ENCODE results near the gene OR10K2.
"Not testable (repeated sequence)": the region's sequence is repeated elsewhere in the genome, so short reads cannot be mapped to it uniquely, and the experiment has no call there.

Gene OR10K2, protein sequence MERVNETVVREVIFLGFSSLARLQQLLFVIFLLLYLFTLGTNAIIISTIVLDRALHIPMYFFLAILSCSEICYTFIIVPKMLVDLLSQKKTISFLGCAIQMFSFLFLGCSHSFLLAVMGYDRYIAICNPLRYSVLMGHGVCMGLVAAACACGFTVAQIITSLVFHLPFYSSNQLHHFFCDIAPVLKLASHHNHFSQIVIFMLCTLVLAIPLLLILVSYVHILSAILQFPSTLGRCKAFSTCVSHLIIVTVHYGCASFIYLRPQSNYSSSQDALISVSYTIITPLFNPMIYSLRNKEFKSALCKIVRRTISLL

DNA sequence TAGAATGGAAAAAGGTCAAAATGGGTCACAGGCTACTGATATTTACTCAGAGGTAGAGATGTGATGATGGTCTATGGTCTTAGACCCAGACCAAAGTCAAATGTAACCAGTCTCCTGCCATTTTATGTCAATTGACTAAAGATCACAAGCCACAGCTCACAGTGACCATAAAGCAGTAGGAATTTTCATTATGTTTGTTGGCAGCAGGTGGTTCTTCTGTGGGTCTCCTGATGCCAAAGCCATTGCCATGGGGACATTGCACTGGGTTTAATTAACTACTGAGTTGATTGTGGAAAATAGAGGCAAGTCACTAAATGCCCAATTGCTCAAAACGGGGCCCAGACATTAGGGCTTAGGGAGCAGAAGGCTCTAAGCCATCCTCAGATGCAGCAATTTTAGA lies at the start of gene OR10K2:
OR10K2 (minus strand) TSS at position 101 of the 400 bp plus-strand sequence. CDS start 5,371 bp downstream, outside the sequence.
- no peaks in the 10 kb centered on the region for H3K4me1 Mint-ChIP-seq (ENCODE audit: low read depth)
- H3K9me3 Mint-ChIP-seq = peaks cover 4% of the 10 kb centered on the region
- no peak within 1 kb of the TSS for H3K4me3 Mint-ChIP-seq
- H3K27me3 Mint-ChIP-seq (ENCODE audit: low read depth) = no peaks in the 10 kb centered on the region
- no peaks in the 10 kb centered on the region for H3K36me3 Mint-ChIP-seq (ENCODE audit: low read depth)
- H3K27ac Mint-ChIP-seq = no peak within 1 kb of the TSS

DNA sequence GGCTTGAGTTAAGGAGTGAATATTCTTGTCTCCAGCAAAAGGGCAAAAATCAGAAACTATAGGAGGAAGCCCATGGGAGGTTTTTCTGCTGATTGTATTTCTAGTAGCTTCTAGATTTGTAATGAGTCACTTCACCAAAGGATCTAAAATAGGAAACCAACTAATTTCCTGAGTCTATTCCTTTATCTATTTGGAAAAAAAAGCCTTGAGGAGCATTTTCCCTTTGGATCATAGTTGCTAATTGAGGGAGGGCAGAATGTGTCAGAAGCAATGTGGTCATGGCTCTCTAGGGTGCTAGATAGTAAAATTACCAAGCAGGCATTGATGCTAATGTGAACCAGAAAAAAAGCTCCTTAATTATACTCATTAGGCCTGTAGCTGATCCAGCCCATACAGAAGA lies 45.9 kb upstream of the OR10K2 start, which contains the start of gene OR10R2:
OR10R2 (plus strand) TSS at position 301 of the 400 bp plus-strand sequence. CDS start 106 bp downstream, outside the sequence.
- Mint-ChIP-seq H3K36me3 (ENCODE audit: low read depth) (no peaks in the 10 kb centered on the region), H3K27ac (no peak within 1 kb of the TSS), H3K4me3 (no peak within 1 kb of the TSS), H3K9me3 (no peaks in the 10 kb centered on the region), H3K4me1 (ENCODE audit: low read depth) (no peaks in the 10 kb centered on the region), H3K27me3 (ENCODE audit: low read depth) (peaks cover 3% of the 10 kb centered on the region)

DNA sequence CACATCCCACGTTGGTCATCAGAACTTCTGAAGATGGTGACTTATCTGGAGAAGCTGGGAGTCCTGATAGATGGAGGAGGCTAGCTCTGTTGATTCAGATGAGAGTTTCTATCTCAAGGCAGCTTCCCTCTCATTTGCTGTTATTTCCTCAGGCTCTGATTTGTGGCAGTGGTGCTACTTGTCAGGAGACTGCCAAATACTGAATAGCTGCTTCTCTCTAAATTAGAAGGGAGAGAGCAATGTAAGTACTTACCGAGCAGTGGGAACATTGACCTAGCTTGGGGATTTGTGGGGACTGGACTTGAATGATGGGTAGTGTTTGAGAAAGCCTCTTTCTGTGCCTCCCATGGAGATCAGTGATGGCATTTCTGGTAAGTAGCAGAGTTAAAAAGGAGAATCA lies 35.5 kb upstream of the OR10K2 start, which contains the start of gene OR10K1:
OR10K1 (plus strand) TSS at position 301 of the 400 bp plus-strand sequence. CDS start 3,728 bp downstream, outside the sequence.
- H3K4me1 Mint-ChIP-seq (ENCODE audit: low read depth) = no peaks in the 10 kb centered on the region
- no peaks in the 10 kb centered on the region for H3K36me3 Mint-ChIP-seq (ENCODE audit: low read depth)
- H3K27ac Mint-ChIP-seq = no peak within 1 kb of the TSS
- H3K4me3 Mint-ChIP-seq = no peak within 1 kb of the TSS
- peaks cover 8% of the 10 kb centered on the region for H3K27me3 Mint-ChIP-seq (ENCODE audit: low read depth)
- H3K9me3 Mint-ChIP-seq = no peaks in the 10 kb centered on the region

DNA sequence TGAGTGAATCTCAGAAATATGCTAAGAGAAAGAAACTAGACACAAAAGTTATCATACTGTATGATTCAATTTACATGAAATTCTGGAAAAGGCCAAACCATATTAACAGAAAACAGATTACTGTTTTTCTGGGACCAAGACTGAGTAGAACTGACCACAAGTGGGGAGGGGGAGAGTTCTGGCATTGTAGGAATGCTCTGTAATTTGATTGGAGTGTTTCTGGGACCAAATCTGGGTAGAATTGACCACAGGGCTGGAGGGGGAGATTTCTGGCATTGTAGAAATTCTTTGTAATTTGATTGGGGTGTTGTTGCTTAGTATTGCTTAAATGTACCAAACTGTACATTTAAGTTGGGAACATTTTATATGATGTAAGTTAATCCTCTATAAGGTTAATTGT lies 32.2 kb upstream of the OR10K2 start:
- Mint-ChIP-seq H3K9me3 (no peaks in the 10 kb centered on the region), H3K4me3 (no peak overlapping the region), H3K4me1 (ENCODE audit: low read depth) (no peaks in the 10 kb centered on the region), H3K27ac (no peak overlapping the region), H3K27me3 (ENCODE audit: low read depth) (peaks cover 3% of the 10 kb centered on the region), H3K36me3 (ENCODE audit: low read depth) (no peaks in the 10 kb centered on the region)

DNA sequence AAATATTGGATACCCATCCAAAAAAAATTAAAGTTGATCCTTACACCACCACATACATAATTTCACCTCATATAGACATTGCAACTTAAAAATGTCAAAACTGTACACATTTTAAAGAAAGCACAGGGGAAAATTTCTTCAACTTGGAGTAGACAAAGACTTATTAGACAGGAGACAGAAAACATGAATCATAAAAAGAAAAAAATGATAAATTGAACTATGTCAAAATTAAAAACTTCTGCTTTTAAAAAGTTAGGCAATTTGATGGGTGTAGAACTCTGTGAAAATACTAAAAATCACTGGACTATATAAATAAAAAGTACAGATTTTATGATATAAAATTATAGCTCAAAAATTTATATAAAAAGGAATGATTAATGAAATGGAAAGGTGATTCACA lies 31.2 kb upstream of the OR10K2 start:
- Mint-ChIP-seq H3K27ac (no peak overlapping the region), H3K9me3 (no peaks in the 10 kb centered on the region), H3K4me1 (ENCODE audit: low read depth) (no peaks in the 10 kb centered on the region), H3K4me3 (no peak overlapping the region), H3K27me3 (ENCODE audit: low read depth) (peaks cover 3% of the 10 kb centered on the region), H3K36me3 (ENCODE audit: low read depth) (no peaks in the 10 kb centered on the region)

DNA sequence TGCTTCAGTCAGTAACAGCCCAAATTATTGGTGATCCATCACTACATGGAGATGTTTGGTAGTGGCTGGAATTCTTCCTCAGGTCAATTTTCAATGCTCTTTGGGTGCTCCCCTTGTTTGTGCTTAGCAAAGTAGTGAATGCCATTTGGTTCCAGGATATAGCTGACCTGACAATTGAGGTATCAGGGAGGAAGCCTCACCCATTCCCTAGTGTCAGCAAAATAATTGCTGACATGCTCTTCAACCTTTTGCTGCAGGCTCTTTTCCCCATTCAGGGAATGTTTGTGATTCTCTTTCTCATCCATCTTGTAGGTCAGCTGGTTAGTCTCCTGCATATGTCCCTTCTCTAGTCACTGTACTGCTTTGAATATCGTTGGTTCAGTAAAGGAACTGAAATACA lies 28.5 kb upstream of the OR10K2 start:
- Mint-ChIP-seq H3K27me3 (ENCODE audit: low read depth) (peaks cover 8% of the 10 kb centered on the region), H3K4me1 (ENCODE audit: low read depth) (no peaks in the 10 kb centered on the region), H3K36me3 (ENCODE audit: low read depth) (no peaks in the 10 kb centered on the region), H3K27ac (no peak overlapping the region), H3K4me3 (no peak overlapping the region), H3K9me3 (peaks cover 4% of the 10 kb centered on the region)

DNA sequence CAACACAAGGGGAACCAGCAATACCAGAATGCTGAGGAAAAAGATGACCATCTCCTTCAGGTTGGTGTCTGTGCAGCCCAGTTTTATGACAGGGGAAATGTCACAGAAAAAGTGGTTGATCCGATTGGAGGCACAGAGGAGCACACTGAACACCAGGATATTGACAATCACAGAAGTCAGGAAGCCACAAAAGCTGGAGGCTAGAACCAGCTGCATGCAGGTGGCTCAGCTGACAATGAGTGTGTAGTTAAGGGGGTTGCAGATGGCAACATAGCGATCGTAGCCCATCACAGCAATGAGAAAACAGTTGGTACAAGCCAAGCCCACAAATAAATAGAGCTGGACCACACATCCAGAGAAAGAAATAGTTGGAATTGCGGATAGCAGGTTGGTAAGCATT lies 19.3 kb upstream of the OR10K2 start:
- Mint-ChIP-seq H3K36me3 (ENCODE audit: low read depth) (no peaks in the 10 kb centered on the region), H3K9me3 (no peaks in the 10 kb centered on the region), H3K4me1 (ENCODE audit: low read depth) (no peaks in the 10 kb centered on the region), H3K4me3 (no peak overlapping the region), H3K27ac (no peak overlapping the region), H3K27me3 (ENCODE audit: low read depth) (no peaks in the 10 kb centered on the region)

DNA sequence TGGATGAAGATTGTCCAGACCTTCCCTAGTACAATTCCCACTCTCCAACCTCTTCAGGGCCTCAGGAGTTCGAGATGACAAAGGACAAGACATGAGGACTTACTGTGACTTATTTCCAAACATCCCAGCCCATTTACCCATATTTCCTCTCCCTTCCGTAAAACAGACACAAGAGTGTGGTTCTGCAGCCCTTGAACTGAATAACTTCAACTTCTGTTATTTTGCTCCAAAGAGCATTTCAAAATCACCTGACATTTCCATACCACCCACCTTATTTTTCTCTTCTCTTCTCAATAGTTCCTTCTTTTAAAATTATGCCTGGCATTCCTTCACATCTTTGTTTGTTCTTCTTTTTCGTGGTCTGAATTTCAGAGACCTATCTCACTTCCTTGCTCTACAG lies 8.7 kb upstream of the OR10K2 start:
- Mint-ChIP-seq H3K27me3 (ENCODE audit: low read depth) (no peaks in the 10 kb centered on the region), H3K27ac (no peak overlapping the region)

DNA sequence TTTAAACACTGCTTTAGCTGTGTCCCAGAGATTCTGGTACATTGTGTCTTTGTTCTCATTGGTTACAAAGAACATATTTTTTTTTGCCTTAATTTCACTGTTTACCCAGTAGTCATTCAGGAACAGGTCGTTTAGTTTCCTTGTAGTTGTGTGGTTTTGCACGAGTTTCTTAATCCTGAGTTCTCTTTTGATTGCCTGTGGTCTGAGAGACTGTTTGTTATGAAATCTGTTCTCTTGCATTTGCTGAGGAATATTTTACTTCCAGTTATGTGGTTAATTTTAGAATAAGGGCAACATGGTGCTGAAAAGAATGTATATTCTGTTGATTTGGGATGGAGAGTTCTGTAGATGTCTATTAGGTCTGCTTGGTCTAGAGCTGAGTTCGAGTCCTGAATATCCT lies 4.1 kb upstream of the OR10K2 start:
- H3K9me3 Mint-ChIP-seq; H3K4me1 Mint-ChIP-seq (ENCODE audit: low read depth); H3K27ac Mint-ChIP-seq; H3K36me3 Mint-ChIP-seq (ENCODE audit: low read depth); H3K27me3 Mint-ChIP-seq (ENCODE audit: low read depth); H3K4me3 Mint-ChIP-seq: not testable (repeated sequence)

More for the DNA sequence above, 8.7 kb upstream of the OR10K2 start:
- Mint-ChIP-seq H3K4me3 (no peak overlapping the region), H3K9me3 (peaks cover 8% of the 10 kb centered on the region), H3K36me3 (ENCODE audit: low read depth) (no peaks in the 10 kb centered on the region), H3K4me1 (ENCODE audit: low read depth) (no peaks in the 10 kb centered on the region)

DNA sequence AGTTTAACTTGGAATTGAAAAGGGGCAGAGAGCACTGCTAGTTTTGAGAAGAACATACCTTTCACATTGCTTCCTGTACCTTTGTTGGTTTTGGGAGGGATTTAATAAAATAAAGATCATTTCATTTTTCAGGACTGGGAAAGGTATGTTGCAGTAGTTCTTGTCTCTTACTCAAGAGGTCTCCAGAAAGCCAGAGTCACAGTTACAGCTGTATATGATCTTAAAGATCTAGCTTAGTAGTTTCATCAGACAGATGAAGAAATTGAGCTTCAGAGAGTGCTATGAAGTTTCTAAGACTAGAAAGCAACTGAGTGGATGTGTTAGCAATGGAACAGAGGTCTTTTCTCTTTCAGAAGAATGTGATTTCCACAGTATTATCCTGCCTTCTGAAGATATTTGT lies 1.0 kb downstream of the OR10K2 start:
- H3K9me3 Mint-ChIP-seq = peaks cover 3% of the 10 kb centered on the region

DNA sequence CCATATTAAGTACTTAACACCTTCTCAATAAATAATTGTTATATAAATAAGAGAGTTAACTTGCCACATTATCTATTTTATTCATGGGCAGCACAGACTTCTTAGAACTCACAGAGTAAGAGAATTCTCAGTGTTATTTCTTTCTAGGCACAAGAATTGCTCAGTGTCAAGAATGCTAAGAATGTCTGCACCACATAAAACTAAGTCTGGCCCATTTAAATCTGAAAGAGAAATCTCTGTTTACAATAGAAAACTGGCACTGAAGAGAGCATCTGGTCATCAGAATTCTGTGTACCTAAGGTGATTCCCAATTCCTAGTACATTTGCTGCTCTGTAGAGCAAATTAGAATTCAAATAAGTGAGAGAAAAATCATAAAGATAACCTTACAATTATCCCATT lies 3.8 kb downstream of the OR10K2 start:
- Mint-ChIP-seq H3K4me1 (ENCODE audit: low read depth) (no peaks in the 10 kb centered on the region), H3K27me3 (ENCODE audit: low read depth) (no peaks in the 10 kb centered on the region), H3K9me3 (no peaks in the 10 kb centered on the region), H3K27ac (no peak overlapping the region), H3K4me3 (no peak overlapping the region), H3K36me3 (ENCODE audit: low read depth) (no peaks in the 10 kb centered on the region)

More for the DNA sequence above, 1.0 kb downstream of the OR10K2 start:
- no peaks in the 10 kb centered on the region for H3K4me1 Mint-ChIP-seq (ENCODE audit: low read depth)
- no peaks in the 10 kb centered on the region for H3K27me3 Mint-ChIP-seq (ENCODE audit: low read depth)
- no peaks in the 10 kb centered on the region for H3K36me3 Mint-ChIP-seq (ENCODE audit: low read depth)
- H3K27ac Mint-ChIP-seq = no peak overlapping the region
- H3K4me3 Mint-ChIP-seq = no peak overlapping the region

DNA sequence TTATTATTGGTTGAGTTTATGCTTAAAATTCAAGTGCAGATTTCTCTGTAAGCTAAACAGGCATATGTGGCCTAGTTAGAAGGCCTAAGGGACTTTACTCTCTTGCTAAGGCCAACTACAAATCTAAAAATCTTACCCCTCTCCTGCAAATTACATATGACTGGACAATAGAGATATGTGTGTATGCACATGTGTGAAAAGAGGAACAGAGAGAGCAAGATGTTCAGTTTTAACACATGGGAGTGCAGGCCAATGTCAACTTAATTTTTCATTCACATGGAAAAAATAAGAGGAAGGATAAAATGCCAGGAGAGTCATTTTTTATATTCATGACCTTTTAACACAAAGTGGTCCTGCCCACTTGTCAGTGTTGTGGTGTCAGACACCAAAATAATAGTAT lies 8.5 kb downstream of the OR10K2 start:
- no peaks in the 10 kb centered on the region for H3K36me3 Mint-ChIP-seq (ENCODE audit: low read depth)
- no peaks in the 10 kb centered on the region for H3K4me1 Mint-ChIP-seq (ENCODE audit: low read depth)
- no peak overlapping the region for H3K4me3 Mint-ChIP-seq
- no peak overlapping the region for H3K27ac Mint-ChIP-seq
- H3K9me3 Mint-ChIP-seq = no peaks in the 10 kb centered on the region
- H3K27me3 Mint-ChIP-seq (ENCODE audit: low read depth) = no peaks in the 10 kb centered on the region

DNA sequence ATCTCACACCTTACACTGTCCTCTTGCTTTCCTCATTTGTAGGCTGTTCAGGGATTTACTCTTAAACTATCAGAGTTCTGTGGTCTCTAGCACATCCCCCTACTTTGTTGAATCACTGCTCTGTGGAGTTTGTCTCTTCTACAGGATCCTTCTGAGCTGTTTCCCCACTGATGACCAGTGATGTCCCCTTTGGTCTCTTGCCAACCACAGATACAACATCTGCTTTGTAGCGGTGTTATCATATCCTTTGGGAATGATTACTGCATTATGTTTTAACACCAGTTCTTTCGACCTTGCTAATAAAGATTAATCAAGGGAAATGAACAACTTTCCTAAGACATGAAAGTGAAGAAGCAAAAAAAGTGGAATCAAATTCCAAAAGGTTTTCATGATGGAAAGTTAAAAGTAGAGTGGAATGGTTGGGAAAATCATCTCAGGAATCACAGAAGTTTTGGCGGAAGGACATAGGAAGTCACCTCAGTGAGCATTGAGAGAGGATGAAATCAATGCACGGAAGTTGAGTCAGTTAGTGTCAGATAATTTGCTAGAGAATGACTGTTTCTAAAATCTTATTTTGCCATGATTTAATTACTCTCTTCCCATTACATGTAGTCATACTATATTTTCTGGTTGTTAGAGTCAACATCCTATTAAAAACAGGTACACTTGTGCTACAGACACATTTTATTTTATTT lies 11.2 kb downstream of the OR10K2 start:
- H3K27ac Mint-ChIP-seq = no peak overlapping the region
- no peak overlapping the region for H3K4me3 Mint-ChIP-seq
- H3K27me3 Mint-ChIP-seq (ENCODE audit: low read depth) = no peaks in the 10 kb centered on the region
- H3K36me3 Mint-ChIP-seq (ENCODE audit: low read depth) = no peaks in the 10 kb centered on the region
- no peaks in the 10 kb centered on the region for H3K9me3 Mint-ChIP-seq
- H3K4me1 Mint-ChIP-seq (ENCODE audit: low read depth) = no peaks in the 10 kb centered on the region

DNA sequence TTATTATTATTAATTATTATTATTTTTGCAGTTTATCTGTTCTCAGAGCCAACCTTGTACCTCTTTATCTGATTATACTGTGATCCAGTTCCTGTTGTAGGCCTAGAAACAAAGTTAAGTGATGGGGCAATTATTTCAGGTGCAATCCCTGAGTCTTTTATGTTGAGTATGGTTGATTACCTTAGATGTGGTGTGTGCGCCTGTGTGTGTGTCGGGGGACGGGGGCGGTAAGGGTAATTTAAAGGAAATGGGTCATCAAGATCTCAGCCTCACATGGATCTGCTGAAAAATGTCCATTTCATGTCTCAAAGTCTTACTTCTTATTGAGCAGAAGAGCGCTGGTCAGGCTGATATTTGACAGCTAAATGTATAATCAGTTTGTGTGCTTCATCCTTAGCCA lies 18.9 kb downstream of the OR10K2 start:
- H3K27me3 Mint-ChIP-seq (ENCODE audit: low read depth) = no peaks in the 10 kb centered on the region
- no peaks in the 10 kb centered on the region for H3K4me1 Mint-ChIP-seq (ENCODE audit: low read depth)

DNA sequence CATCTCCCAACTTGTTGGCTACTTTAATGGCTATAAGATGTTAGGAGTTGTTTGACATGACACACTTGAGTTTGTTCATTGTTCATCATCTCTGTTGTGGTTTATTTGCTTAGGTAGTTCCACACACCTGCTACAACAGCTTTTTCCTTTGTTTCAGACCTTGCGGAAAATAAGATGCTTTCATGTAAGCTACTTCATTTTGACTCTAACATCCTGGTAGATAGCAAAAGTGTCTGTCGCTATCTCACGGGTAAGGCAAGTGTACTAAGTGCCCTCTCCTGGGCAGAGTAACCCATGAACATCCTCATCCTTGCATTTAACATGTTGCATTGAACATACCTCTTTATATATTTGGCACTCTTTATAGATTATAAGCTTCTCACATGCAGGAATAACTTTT lies 25.2 kb downstream of the OR10K2 start:
- no peak overlapping the region for H3K27ac Mint-ChIP-seq
- no peak overlapping the region for H3K4me3 Mint-ChIP-seq
- no peaks in the 10 kb centered on the region for H3K9me3 Mint-ChIP-seq
- no peaks in the 10 kb centered on the region for H3K36me3 Mint-ChIP-seq (ENCODE audit: low read depth)
- H3K4me1 Mint-ChIP-seq (ENCODE audit: low read depth) = peaks cover 4% of the 10 kb centered on the region
- H3K27me3 Mint-ChIP-seq (ENCODE audit: low read depth) = peaks cover 25% of the 10 kb centered on the region

More for the DNA sequence above, 18.9 kb downstream of the OR10K2 start:
- H3K4me3 Mint-ChIP-seq = no peak overlapping the region
- no peaks in the 10 kb centered on the region for H3K9me3 Mint-ChIP-seq
- no peak overlapping the region for H3K27ac Mint-ChIP-seq
- H3K36me3 Mint-ChIP-seq (ENCODE audit: low read depth) = no peaks in the 10 kb centered on the region

All from T-helper 1 cell treated with Interleukin-12 subunit alpha and Interleukin-12 subunit beta and Interleukin-4 antibody, amounts not matched to agents 30 μg/mL and 1 μg/mL, for 36 hours (primary cell).